SK-N-SH (cell line): ENCODE measurements around the gene CTNND1. TPM values are rescaled to one million over a fixed set of nuclear protein-coding genes. Genes with fewer than 3 reads are reported as not detected.

Source experiments
- CTCF ChIA-PET: fragments of 300-600, 350-600 bp; formaldehyde crosslinking; extraction: SDS; loops from one replicate; lab custom pipeline; 2021; lab: Yijun Ruan, JAX
- POLR2A ChIA-PET: fragments of 350-600 bp; sonication (Branson Sonifier 250); formaldehyde crosslinking; extraction: SDS; loops from one replicate; lab custom pipeline; 2020; ENCODE audit warnings: antibody characterized with exemption, inconsistent platforms; lab: Yijun Ruan, JAX
- DNase-seq: peaks from one replicate; pipeline ENCODE4 v3.0.0; 2012
- H2AFZ ChIP-seq: fragments of 200-600 bp; sonication (generic); 2 replicates; pipeline ENCODE4 v1.8.1; 2016; ENCODE audit warnings: antibody characterized with exemption, mild to moderate bottlenecking, low read depth
- H3F3A ChIP-seq: fragments of 200-600 bp; sonication (generic); replicated peaks from 2 replicates; pipeline ENCODE3; 2016; ENCODE audit warnings: antibody characterized with exemption, mild to moderate bottlenecking; ENCODE audit not compliant: insufficient read depth
- H3K27ac ChIP-seq, 2 experiments: fragments of 200-500 bp in 1 of 2; fragments of 200-600 bp in 1 of 2; sonication (Bioruptor generic) in 1 of 2; sonication (generic), shearing (Covaris generic) in 1 of 2; 2 replicates each; pipeline versions ENCODE4 v1.5.1 to v1.6.1; 2014 to 2016; ENCODE audit warnings: low read depth in 2 of 2, inconsistent platforms in 1 of 2, low read length in 1 of 2, mild to moderate bottlenecking in 1 of 2, mixed read lengths in 1 of 2
- H3K27me3 ChIP-seq: fragments of 200-600 bp; sonication (generic), shearing (Covaris generic); 2 replicates; pipeline ENCODE4 v1.6.1; 2016; ENCODE audit warnings: mixed run types; ENCODE audit not compliant: insufficient read depth
- H3K36me3 ChIP-seq, 2 experiments: fragments of 200-500 bp in 1 of 2; fragments of 200-600 bp in 1 of 2; sonication (Bioruptor generic) in 1 of 2; sonication (generic) in 1 of 2; replicated peaks in 1 of 2; 2 replicates each; pipeline versions ENCODE3 to v1.5.1; 2014 to 2016; ENCODE audit warnings: low read length in 1 of 2, mild to moderate bottlenecking in 1 of 2; ENCODE audit not compliant: insufficient read depth in 2 of 2, control insufficient read depth in 1 of 2
- H3K4me1 ChIP-seq, 2 experiments: fragments of 200-500 bp in 1 of 2; fragments of 200-600 bp in 1 of 2; sonication (Bioruptor generic) in 1 of 2; sonication (generic), shearing (Covaris generic) in 1 of 2; 2 replicates each; pipeline versions ENCODE4 v1.5.1 to v1.6.1; 2014 to 2016; ENCODE audit warnings: low read depth in 1 of 2, low read length in 1 of 2, mixed run types in 1 of 2; ENCODE audit not compliant: insufficient read depth in 2 of 2, control insufficient read depth in 1 of 2
- H3K4me2 ChIP-seq: fragments of 200-600 bp; sonication (generic), shearing (Covaris generic); 2 replicates; pipeline ENCODE4 v1.6.1; 2017; ENCODE audit warnings: mixed run types
- H3K4me3 ChIP-seq, 2 experiments: fragments of 200-500 bp in 1 of 2; fragments of 200-600 bp in 1 of 2; sonication (Bioruptor generic) in 1 of 2; sonication (generic), shearing (Covaris generic) in 1 of 2; 2 replicates each; pipeline versions ENCODE4 v1.5.1 to v1.8.1; 2014 to 2016; ENCODE audit warnings: low read depth in 2 of 2, inconsistent platforms in 1 of 2, low read length in 1 of 2, mild to moderate bottlenecking in 1 of 2, mixed read lengths in 1 of 2, moderate library complexity in 1 of 2
- H3K79me2 ChIP-seq: fragments of 200-600 bp; sonication (generic); 2 replicates; pipeline ENCODE4 v1.8.1; 2017; ENCODE audit warnings: mild to moderate bottlenecking; ENCODE audit not compliant: insufficient read depth
- H3K9ac ChIP-seq: fragments of 200-600 bp; sonication (generic); 2 replicates; pipeline ENCODE4 v1.6.1; 2017; ENCODE audit warnings: mixed run types
- H3K9me2 ChIP-seq: fragments of 200-600 bp; sonication (generic); 2 replicates; pipeline ENCODE4 v1.6.1; 2017; ENCODE audit warnings: mixed run types
- H3K9me3 ChIP-seq: fragments of 200-600 bp; sonication (generic); 2 replicates; pipeline ENCODE4 v1.6.1; 2017; ENCODE audit warnings: mixed run types, mild to moderate bottlenecking, moderate library complexity
- H4K20me1 ChIP-seq: fragments of 200-600 bp; sonication (generic); 2 replicates; pipeline ENCODE4 v1.6.1; 2017; ENCODE audit warnings: mild to moderate bottlenecking, mixed run types; ENCODE audit not compliant: insufficient read depth
- ELF1 ChIP-seq: IDR thresholded peaks from 2 replicates; pipeline ENCODE4 v1.4.0; 2012
- EZH2phosphoT487 ChIP-seq: fragments of 200-600 bp; sonication (generic); IDR thresholded peaks from 2 replicates; pipeline ENCODE4 v1.6.1; 2017; ENCODE audit warnings: low read depth, mixed run types, mild to moderate bottlenecking, antibody characterized with exemption, moderate library complexity, borderline replicate concordance
- FOSL2 ChIP-seq: IDR thresholded peaks from 2 replicates; pipeline ENCODE4 v1.4.0; 2012; ENCODE audit warnings: low read depth, mild to moderate bottlenecking, moderate library complexity, borderline replicate concordance
- FOXJ3 ChIP-seq: sonication (generic); formaldehyde crosslinking; IDR thresholded peaks from 2 replicates; pipeline ENCODE4 v1.5.1; 2020; ENCODE audit warnings: mild to moderate bottlenecking, missing genetic modification reagents
- GATA2 ChIP-seq: sonication (generic); formaldehyde crosslinking; IDR thresholded peaks from 2 replicates; pipeline ENCODE4 v1.5.0; 2020; ENCODE audit warnings: mild to moderate bottlenecking, missing genetic modification reagents
- IRF3 ChIP-seq: fragments of 150-350 bp; IDR thresholded peaks from 2 replicates; pipeline ENCODE4 v1.6.1; 2016; ENCODE audit warnings: mild to moderate bottlenecking, low read depth, low read length
- MXI1 ChIP-seq: IDR thresholded peaks from 2 replicates; pipeline ENCODE4 v1.6.1; 2012; ENCODE audit warnings: mild to moderate bottlenecking, low read depth, low read length, improper control_type of control experiment
- PBX3 ChIP-seq: IDR thresholded peaks from 2 replicates; pipeline ENCODE4; 2012
- REST ChIP-seq: IDR thresholded peaks from 2 replicates; pipeline ENCODE4 v1.6.1; 2012; ENCODE audit warnings: mild to moderate bottlenecking, low read depth, low read length, moderate library complexity
- RFX5 ChIP-seq: IDR thresholded peaks from 2 replicates; pipeline ENCODE4 v1.6.1; 2012; ENCODE audit warnings: mild to moderate bottlenecking, improper control_type of control experiment, low read length
- TEAD4 ChIP-seq: IDR thresholded peaks from 2 replicates; pipeline ENCODE4 v1.4.0; 2012; ENCODE audit warnings: mild to moderate bottlenecking, borderline replicate concordance; ENCODE audit not compliant: insufficient read depth
- USF1 ChIP-seq: IDR thresholded peaks from 2 replicates; pipeline ENCODE4 v1.4.0; 2012; ENCODE audit warnings: low read depth, borderline replicate concordance
- YY1 ChIP-seq: IDR thresholded peaks from 2 replicates; pipeline ENCODE4 v1.4.0; 2012; ENCODE audit warnings: low read depth, mild to moderate bottlenecking
- ZBTB33 ChIP-seq: IDR thresholded peaks from 2 replicates; pipeline ENCODE4 v1.4.0; 2012; ENCODE audit warnings: low read depth, borderline replicate concordance
- whole genome bisulfite sequencing: methylation state at CpG from one replicate; pipeline ENCODE4 v1.1.6; 2017; ENCODE audit warnings: low lambda C conversion rate; 5-methylcytosine and 5-hydroxymethylcytosine counted together
- polyA plus RNA-seq, 3 experiments: library from polyadenylated mRNA; depleted of rRNA; stranded (reverse); fragments of >200 nt; gene quantifications; 2 replicates each; pipeline ENCODE4 v1.2.3, GENCODE V29; 2012
- TF ChIP-seq, protein P1 (sequence below): IDR thresholded peaks from 2 replicates; pipeline ENCODE4 v1.4.0; 2012; ENCODE audit warnings: low read depth

CTNND1 gene
- polyA plus RNA-seq, 1 of the 3 experiments (the other 2 are of a cell fraction), result 39.4 TPM

- no peak for TF ChIP-seq REST
- TF ChIP-seq, protein P1, sequence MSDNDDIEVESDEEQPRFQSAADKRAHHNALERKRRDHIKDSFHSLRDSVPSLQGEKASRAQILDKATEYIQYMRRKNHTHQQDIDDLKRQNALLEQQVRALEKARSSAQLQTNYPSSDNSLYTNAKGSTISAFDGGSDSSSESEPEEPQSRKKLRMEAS, result no peak
Measured at GRCh38 chr11:57818812-57819211, 57.2 kb downstream of the CTNND1 start (continued).

- POLR2A ChIA-PET, result no interaction called here
- CTCF ChIA-PET, result interaction anchor here (1.3 to 2.0 kb wide), 3 partner anchors 8 to 704 kb away, joined by 4 to 17 read pairs (median 5); no protein-coding TSS in a partner anchor
- Histone ChIP-seq H3F3A (no peaks in the 10 kb centered on the region), H3K36me3 (peaks cover 38 to 40% of the 10 kb centered on the region in 2 experiments), H4K20me1 (no peaks in the 10 kb centered on the region), H3K27ac (no peak overlapping the region), H3K4me2 (no peak overlapping the region), H3K9me3 (no peaks in the 10 kb centered on the region), H3K79me2 (no peaks in the 10 kb centered on the region), H3K4me1 (no peaks in the 10 kb centered on the region), H3K9ac (no peak overlapping the region), H3K4me3 (no peak overlapping the region), H3K27me3 (no peaks in the 10 kb centered on the region)
- DNase-seq, result no peak
- no peak for TF ChIP-seq RFX5
- TF ChIP-seq MXI1, result no peak
- TF ChIP-seq, protein P1, result no peak
- TF ChIP-seq PBX3, result no peak
- no peak for TF ChIP-seq FOXJ3
- TF ChIP-seq YY1, result no peak
- no peak for TF ChIP-seq USF1
- no peak for TF ChIP-seq FOSL2
- TF ChIP-seq IRF3, result no peak
- no peak for TF ChIP-seq ELF1
- TF ChIP-seq TEAD4, result no peak
- no peak for TF ChIP-seq EZH2phosphoT487
- TF ChIP-seq GATA2 (CRISPR knock-in tag), result no peak
- TF ChIP-seq ZBTB33, result no peak
- TF ChIP-seq, all 33 proteins: peak for 0
- WGBS, result 95% methylated on average over 7 of the region's 7 CpGs
- H3K9me2 ChIP-seq, result no peaks in the 10 kb centered on the region
- H2AFZ ChIP-seq, result no peak overlapping the region
Measured at GRCh38 chr11:57819252-57819979, 57.8 kb downstream of the CTNND1 start.
